Left ventricle myocardium superior (tissue), 1 donor: ENCODE results near the gene EHMT1. TPM values are rescaled to one million over a fixed set of nuclear protein-coding genes. Genes with fewer than 3 reads are reported as not detected.

ENCODE experiments used
- ATAC-seq: fragments of 200-7000 bp; cut with Tn5 transposase; one replicate; pipeline ENCODE4 v1.9.1; 2020; ENCODE audit warnings: mild to moderate bottlenecking, moderate library complexity
- DNase-seq: peaks from one replicate; pipeline ENCODE4 v3.0.0-alpha.2; 2020
- intact Hi-C: fragments of 100-400 bp; cut with micrococcal nuclease; formaldehyde crosslinking; loops from one replicate; pipeline ENCODE4 v1.11.0; 2022
- total RNA-seq: library from RNA; stranded (reverse); fragmentation: NEBNext Ultra II Directional; extraction: Animal tissue kit (Norgen Biotek cat#: 25700); gene quantifications from one replicate; pipeline ENCODE4 v1.2.1, GENCODE V29; 2021
- donor health status: DM: no; HTN: yes; CAD: no; lungs with severe emphysema.

Gene EHMT1
- total RNA-seq, 1 donor from 2014 or later = 37.0 TPM

DNA sequence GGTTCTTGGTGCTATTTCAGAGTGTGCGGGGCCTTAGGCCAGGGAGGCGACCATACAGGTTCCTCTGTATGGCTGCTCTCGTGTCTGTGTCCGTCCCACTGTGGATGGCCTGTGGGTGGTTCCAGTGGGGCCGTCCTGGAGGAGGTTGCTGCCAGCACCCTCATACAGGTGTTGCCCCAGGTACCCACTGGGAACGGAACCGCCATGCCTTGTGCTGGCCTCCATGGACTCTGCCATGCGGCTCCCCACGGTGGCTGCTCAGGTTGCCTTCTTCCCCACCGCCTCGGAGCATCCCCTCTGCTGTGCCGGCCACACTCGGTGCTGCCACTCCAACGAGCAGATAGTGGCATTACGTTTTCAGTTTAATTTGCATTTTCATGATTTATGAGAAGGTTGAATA is 129.5 kb downstream of the EHMT1 start:
- no peak for DNase-seq
- ATAC-seq = no peak
- intact Hi-C loops = no loop called here

DNA sequence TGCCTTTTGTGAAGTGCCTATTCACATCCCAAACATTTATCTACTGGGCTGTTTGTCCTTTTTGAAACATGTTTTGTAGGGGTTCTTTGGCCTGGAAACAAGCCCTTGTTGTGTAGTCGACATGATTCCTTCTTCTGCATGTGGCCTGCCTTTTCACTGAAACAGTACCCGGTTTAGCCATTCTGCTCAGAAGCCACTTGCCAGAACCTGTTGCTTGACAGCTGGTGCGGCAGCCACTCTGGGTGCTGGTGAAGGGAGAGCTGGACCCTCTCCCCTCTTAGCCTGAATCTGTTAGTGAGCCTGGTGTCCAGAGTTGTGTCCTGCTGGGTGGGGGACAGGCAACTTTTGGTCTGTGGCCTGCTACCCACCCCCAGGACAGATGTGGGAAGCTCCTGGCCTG is 129.9 kb downstream of the EHMT1 start:
- DNase-seq (no peak), ATAC-seq (no peak)
- intact Hi-C loops = no loop called here

DNA sequence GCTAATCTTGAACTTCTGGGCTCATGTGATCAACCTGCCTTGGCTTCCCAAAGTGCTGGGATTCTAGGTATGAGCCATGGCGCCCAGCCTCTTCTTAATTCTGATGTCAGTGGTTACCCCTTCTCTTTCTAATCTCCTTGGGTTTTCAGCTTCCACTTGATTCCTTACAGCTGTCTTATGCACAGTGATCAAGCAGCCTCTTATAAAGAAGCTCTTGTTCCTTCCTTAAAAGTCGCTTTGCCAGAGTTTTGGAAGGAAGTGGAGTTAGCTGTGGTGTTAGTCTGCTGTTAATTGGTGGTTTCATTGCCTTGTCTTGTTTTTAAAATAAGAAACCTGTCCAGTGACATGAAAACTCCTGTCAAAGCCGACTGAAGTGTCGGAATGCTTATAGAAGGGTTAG is 130.7 kb downstream of the EHMT1 start:
- no peak for DNase-seq
- intact Hi-C loops = no loop called here
- ATAC-seq = peak; percentile 32

DNA sequence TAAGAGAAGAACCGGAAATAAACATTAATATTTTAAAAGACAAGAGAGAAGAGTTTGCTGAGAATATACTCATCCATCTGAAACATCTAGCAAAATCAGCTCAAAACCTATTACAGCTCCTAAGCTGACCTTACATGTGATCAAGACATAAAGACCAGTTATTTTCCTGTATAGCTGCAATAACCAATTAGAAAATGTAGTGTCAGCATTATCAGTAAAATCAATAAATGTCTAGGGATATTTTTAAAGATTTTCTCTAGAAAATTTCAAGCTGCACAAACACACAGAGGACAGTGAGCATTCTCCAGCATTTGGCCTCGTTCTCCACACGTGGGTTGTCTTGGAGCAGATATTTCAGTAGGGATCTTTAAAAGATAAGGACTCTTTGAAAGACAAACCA is 131.2 kb downstream of the EHMT1 start:
- intact Hi-C loops = no loop called here
- ATAC-seq = no peak
- no peak for DNase-seq

DNA sequence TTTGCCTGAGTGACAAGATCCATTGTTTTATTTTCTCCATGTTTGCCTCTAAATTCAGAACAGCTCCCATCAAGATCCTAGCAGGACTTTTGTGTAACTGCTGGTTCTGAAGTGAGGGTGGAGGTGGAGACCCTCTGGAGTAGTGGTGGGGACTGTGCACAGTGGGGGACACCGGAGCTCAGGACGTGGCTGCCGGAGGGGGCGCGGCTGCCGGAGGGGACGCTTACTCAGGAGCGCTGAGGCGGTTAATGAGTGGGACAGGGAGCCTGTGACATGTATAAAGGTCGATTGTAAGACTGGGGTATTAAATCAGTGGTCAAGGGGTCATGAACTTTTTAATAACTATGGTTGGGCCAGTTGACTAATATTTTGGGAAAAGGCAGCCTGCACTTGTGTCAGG is 131.8 kb downstream of the EHMT1 start:
- ATAC-seq (no peak), DNase-seq (no peak)
- intact Hi-C loops = no loop called here

DNA sequence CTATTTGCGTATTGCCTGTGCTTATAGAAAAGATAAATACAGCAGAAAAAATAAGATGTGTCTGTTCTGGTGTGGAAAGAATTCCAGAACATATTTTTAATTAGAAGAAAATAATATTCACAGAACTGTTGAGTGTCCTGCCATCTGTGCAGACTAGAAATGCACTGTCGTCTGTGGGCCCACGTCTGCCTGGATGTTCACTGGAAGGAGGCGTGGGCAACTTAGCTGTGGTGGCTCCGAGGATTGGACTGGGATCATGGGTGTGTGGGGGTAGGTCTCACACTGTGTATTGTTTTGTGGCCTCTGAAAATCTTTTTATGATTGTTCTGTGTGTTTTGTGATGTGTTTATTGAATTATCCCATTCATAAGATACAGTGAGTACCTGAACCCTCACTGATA is 132.8 kb downstream of the EHMT1 start:
- intact Hi-C loops = no loop called here
- no peak for ATAC-seq
- DNase-seq = no peak

DNA sequence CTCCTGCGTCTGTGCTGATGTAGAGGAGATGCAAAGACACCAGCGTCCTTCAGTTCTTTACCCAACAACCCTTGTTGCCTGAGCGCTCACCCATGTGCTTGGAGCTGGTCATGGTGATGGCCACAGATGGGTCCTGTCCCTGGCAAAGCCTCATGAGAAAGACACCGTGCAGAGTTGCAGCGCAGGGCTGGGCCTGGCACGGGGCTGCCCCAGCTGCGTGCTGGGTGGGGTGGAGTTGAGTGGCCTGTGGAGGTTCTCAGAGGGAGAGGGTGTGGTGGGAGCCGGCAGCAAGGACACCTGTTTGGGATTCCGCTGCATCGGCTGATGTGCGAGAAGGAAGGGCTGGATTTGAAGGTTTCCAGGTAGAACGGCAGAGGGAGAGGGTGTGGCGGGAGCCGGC is 133.6 kb downstream of the EHMT1 start:
- DNase-seq = no peak
- ATAC-seq = no peak
- intact Hi-C loops = no loop called here

DNA sequence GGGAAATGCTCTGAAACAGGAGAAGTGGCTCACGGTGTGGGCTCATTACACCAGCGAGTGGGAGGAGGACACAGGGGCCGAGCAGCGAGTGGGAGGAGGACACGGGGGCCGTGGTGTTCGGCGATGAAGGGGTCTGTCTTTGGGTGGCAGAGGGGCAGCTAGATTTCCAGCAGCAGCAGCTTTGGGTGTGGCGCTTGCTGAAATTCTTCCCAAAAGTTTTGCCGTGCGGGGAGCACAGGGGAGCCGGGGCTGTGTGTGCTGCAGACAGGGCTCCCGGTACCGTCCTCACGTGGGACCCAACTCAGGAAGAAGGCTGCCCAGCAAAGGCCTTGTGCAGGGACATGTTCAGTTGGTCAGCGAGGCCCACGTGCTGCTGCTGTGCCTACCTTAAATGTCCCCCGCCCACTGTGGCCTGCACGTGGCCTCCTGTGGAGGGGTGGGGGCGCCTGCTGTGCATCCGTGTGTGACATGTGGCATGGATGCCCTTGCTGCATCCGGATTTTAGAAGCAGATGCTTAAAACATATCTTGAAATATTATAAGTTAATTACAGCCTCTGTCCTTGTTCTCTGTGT is 134.5 kb downstream of the EHMT1 start:
- ATAC-seq (no peak), DNase-seq (no peak)
- intact Hi-C loops = no loop called here

DNA sequence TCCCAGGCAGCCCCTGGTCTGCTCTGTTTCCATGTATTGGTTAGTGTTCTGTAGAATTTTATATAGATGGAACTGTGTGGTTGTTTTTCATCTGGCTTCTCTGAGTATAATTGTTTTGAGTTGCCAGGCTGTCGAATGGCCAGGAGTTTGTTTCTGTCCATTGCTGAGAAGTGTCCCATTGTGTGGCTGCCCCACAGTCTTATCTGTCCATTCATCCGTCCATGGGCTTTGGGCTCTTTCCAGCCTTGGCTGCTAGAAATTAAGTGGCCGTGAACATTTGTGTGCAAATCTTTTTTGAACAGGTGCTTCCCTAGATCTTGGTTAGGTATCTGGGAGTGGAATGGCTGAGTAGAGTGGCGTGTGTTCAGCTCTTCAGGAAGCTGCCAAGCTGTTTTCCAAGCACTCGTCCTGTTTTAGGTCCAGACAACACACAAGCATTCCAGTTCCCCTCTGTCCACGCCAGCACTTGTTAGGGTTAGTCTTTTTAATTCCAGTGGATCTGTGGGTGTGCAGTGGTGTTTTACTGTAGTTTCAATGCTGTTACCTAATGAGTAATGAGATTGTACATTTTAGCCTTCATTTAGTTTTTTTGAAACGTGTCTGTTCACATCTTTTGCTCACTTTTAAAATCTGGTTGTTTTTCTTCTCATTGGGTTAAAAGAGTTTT is 136.6 kb downstream of the EHMT1 start:
- intact Hi-C loops = no loop called here
- no peak for DNase-seq
- no peak for ATAC-seq

DNA sequence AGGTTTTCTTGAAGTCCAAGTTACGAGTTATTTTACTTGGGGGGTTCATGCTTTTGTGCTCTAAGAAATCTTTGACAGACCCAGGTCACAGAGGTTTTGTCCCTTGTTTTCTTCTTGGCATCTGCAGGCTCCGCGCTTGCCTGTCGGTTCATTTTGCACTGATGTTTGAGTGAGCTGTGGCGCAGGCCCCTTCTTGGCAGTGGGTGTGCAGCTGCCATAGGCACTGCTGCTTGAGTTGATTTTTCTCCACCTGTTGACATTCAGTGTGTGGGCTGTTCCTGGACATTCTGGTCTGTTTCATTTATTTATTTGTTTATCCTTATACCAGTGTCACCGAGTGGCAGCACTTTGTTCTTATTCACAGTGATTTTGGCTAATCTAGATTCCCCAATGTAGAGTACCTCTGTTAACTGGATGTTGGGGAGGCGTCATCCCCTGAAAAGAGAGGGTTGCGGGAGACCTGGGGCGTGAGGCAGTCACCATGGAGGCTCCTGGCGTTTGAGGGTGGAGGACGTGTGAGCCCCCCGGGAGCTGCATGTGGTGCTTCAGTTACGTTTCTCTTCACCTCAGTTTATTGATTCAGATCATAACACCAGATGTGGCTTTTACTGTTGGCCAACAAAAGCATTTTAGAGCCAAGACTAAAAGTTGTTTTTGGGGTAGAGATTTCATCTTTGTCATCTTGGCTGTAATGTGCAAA is 137.4 kb downstream of the EHMT1 start:
- intact Hi-C loops = no loop called here
- ATAC-seq (no peak), DNase-seq (no peak)

DNA sequence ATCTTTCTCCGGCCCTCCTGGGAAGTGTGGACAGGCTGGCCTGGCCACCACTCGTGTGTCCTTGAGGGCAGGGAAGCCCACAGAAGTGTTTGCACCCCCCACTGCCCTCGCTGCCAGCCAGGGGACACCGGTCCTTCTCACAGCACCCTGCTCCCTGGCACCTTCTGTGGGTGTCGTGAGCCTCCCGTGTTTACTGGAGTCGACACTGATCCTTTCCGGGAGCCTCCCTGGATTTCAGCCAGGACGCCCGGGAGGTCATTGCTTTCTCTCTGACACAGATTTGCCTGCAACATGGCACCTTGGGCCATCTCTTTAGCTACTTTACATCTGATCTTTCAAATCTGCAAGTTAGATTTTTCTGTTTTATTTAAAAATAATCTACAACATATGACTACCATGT is 138.3 kb downstream of the EHMT1 start:
- DNase-seq (peak; percentile 73), ATAC-seq (peak; percentile 85)
- intact Hi-C loops = no loop called here

DNA sequence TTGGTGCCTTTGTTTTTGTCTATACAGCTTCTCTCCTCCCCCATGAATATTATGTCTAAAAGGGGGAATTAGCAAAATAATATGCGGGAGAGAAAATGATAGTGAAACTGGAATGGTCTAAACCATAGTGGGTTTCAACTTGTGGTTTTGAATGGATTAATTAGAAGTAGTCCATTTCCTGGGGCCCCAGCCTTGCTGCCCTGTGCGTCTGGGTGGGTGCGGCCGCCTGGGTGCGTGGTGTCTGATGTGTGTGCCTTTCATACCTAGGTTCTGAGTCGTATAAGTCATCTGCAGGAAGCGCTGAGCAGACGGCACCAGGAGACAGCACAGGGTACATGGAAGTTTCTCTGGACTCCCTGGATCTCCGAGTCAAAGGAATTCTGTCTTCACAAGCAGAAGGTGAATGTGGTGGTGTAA is 138.8 kb downstream of the EHMT1 start:
- DNase-seq = no peak
- ATAC-seq = no peak
- intact Hi-C loops = no loop called here

DNA sequence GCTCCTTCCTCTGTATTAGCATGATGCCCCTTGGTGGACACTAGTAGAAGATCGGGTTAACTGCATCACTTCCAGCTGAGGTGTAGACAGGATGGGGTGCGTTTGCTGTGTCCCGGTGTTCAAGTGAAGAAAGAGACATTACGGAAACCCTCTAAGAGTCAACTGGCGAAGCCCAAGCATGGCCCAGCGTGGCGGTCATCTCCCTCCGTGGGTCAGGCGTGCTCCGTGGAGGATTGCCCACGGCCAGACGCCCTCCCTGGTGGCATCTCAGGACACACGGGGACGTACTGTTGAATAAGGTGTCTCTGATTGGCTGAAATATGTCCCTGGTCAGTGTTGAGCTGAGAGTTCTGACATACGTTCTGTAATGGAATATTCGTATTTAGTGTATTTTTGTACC is 139.3 kb downstream of the EHMT1 start:
- no peak for DNase-seq
- intact Hi-C loops = no loop called here
- ATAC-seq = no peak

DNA sequence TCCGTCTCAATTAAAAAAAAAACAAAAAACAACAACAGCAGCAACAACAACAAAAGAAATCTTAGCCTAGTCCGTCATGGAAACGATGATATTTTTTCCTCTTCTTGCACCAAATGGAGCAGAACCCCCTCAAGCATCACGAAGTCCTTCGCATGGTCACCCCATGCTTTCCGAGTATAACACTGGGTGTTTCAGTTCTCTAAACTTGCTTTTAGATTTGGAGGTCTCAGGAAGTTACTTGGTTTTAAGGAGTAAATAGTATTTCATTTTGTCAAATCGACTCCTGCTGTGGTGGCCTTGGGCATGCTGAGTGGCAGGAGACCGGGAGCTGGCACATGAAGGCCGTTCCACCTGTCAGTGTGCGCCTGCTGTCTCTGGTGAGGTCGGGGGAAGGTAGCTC is 140.3 kb downstream of the EHMT1 start:
- DNase-seq = no peak
- intact Hi-C loops = no loop called here
- no peak for ATAC-seq

DNA sequence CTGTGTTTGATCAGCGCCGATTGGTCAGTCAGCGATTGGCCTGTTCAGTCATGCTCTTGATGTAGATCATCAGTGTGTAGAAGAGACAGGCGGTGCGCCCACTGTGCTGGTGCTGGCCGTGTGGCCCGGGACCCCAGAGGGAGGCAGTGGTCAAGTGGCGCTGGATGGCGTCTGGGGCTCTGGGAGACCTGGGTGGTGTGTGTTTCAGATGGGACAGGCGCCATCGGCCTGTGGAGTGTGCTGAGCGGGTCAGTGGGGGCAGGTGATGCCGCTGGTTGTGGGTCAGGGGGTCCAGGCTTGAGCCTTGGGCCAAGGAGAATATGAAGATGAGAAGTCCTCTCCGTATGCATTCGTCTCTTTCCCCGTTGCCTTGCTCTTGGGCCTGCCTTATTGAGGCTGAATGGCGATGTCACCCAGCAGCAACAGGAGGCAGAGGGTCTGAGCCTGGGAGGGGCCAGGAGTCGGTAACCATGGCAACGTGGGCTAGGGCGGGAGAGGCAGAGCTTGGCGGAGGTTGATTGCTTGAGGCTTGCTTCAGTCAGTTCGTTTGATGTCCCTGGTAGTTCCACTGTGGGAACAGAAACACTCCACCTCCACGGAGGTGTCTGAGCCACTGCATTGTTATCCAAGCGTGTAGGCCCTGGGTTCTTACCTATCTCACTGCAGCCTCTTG is 141.0 kb downstream of the EHMT1 start:
- DNase-seq = no peak
- ATAC-seq = no peak
- intact Hi-C loops = no loop called here

DNA sequence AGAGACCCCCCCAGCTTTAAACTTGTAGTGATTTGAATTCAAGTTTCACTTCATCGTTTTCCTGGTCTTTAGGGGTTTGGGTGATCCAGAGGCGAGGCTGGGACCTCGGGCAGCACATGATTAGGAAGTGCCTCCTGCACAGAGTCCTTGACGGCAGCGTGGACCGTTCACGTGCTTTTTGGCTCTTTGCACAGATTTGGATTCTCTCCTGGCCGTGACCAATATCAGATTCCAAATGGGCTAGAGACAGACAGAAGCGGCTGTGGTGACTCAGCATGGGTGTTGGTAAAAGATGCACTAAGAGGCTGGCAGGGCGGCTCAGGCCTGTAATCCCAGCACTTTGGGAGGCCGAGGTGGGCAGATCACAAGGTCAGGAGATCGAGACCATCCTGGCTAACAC is 141.6 kb downstream of the EHMT1 start:
- intact Hi-C loops = no loop called here
- ATAC-seq (no peak), DNase-seq (no peak)

DNA sequence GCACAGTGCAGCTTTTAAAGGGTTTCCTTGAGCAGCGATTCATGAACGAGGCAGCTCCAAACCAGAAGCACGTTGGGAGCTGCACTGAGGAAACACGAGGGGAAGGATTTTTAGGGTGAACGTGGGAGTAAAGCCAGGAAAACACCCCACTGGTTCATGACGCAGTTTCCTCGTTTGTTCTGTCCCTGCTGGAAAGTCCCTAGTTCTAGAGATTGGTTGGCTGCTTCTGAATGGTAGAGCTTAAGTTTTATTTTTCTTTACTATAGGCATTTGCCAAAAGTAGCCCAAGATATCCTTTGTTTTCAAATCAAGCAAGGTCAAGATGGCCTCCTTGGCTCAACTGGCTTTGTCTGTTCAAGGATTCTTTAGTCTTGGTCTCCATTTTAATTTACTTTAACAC is 142.2 kb downstream of the EHMT1 start:
- DNase-seq (no peak), ATAC-seq (no peak)
- intact Hi-C loops = no loop called here

DNA sequence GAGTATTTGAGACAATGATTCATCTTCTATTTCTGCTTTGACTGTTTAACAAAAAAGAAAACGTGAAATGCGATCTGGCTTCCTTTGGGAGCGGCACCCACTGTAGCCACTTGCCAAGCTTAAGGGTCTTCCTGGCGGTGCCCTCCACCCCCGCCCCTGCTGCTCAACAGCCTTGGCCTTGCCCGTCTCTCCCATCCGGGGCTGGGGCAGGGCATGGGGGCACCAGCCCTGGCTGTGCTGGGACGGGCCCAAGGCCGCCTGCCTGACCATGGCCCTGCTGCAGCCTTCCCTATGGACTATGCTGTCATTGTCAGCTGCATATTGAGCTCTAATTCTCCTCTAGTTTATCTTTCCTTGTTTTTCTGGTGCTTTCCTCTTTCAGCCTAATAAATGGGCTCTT is 143.0 kb downstream of the EHMT1 start:
- intact Hi-C loops = no loop called here

DNA sequence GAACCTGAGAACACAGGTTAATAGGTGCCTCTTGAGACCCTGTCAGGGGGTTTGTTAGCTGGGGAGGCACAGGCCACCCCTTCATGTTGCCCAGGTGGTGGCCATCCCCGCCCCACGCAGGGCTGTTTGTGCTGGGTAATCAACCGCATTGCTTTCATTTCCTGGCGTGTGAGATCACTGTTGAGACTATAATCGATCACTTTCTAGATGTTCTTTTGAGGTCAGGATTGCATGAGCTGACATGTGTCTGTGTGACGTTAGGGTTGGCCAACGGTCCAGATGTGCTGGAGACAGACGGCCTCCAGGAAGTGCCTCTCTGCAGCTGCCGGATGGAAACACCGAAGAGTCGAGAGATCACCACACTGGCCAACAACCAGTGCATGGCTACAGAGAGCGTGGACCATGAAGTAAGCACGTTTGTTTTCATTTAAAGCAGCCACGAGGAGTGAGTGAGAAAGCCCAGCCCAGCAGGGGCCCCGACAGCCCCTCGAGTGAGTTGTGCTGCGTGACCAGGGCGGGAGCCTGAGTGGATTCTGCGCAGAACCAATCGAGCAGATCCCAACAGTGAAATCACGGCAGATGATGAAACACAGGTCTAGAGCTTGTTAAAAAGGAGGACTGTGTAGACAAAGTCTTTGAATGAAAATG is 143.7 kb downstream of the EHMT1 start:
- DNase-seq (peak; percentile 47), ATAC-seq (peak; percentile 67)
- intact Hi-C loops = no loop called here

More for the DNA sequence above, 143.0 kb downstream of the EHMT1 start:
- ATAC-seq = no peak
- no peak for DNase-seq
